ENCODE measurements around the gene RIMKLB. TPM values are rescaled to one million over a fixed set of nuclear protein-coding genes. Genes with fewer than 3 reads are reported as not detected.

RIMKLB gene
- total and polyA plus RNA-seq, 4 experiments from 2014 or later, result 2.9 to 27.3 (median 13.9) TPM

DNA sequence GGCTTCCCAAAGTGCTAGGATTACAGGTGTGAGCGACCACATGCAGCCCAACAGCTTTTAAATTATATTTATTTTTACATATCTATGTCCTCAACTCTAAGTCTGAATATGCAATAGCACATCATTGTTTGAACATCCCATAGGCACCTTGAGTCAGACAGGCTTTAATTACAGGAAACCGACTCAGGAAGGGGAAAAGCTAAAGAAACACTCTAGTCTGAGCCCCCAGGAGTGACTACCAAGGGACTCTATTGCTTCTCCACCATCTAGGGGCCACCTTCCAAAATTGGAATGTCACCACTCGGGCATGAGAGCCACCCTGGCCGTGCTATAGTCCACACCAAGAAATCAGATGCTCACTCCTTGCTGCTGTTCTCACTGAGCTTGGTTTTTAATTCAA lies 21.1 kb upstream of the RIMKLB start:
- Mint-ChIP-seq H3K36me3 (no peaks in the 10 kb centered on the region), H3K27me3 (peaks cover 3 to 5% of the 10 kb centered on the region in 2 donors), H3K4me3 (no peak overlapping the region), H3K4me1 (peaks cover 8 to 14% (median 10%) of the 10 kb centered on the region in 4 donors), H3K27ac (no peak overlapping the region), H3K9me3 (no peaks in the 10 kb centered on the region)
- H3K9me3 ChIP-seq (ENCODE audit: control insufficient read depth in 1 of 2, low read length in 2 of 2), result no peaks in the 10 kb centered on the region
- H3K27ac ChIP-seq (ENCODE audit: low read depth, low read length), result no peak overlapping the region
- POLR2A ChIA-PET (ENCODE audit: partially characterized antibody), result interaction anchor here (0.8 to 1.2 kb wide), 2 partner anchors 32 to 273 kb away, joined by 3 read pairs; partner anchors contain the start of gene M6PR
- no peak overlapping the region for H3K4me3 ChIP-seq (ENCODE audit: low read length in 2 of 2)
- intact Hi-C loops (cut with micrococcal nuclease), result no loop called here
- no peak for DNase-seq
- CTCF ChIA-PET (ENCODE audit: partially characterized antibody), result interaction anchor here (0.8 to 4.8 kb wide), 11 partner anchors 10 to 373 kb away, joined by 3 to 45 read pairs (median 4); partner anchors contain the start of gene M6PR
- H3K36me3 ChIP-seq (ENCODE audit: insufficient read depth, low read length), result no peaks in the 10 kb centered on the region
- H3K27me3 ChIP-seq (ENCODE audit: insufficient read depth, low read length), result no peaks in the 10 kb centered on the region
- H3K4me1 ChIP-seq (ENCODE audit: insufficient read depth, low read length), result peaks cover 9% of the 10 kb centered on the region

DNA sequence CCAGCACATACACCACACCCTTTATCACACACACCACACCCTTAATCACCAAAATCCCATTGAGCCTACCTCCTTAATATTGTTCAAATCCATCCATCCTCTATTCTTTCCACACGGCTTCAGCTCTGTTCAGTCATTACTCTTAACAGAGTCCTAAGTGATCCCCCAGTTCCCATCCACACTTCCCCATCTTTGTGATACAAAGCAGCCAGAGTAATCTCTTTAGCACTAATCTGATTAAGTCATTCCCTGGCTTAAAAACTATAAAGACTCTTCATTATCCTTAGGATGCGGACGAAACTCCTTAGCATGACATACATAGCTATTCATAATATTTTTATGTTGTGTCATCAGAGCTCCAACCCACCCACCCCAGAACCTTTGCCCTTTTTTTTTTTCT lies 20.4 kb upstream of the RIMKLB start:
- no peak overlapping the region for H3K4me3 ChIP-seq (ENCODE audit: low read length in 2 of 2)
- intact Hi-C loops (cut with micrococcal nuclease), result no loop called here
- H3K27ac Mint-ChIP-seq, result peak overlapping the region in 1 of 7 donors; percentile 9
- H3K27me3 Mint-ChIP-seq, result peaks cover 5 to 8% of the 10 kb centered on the region in 2 donors
- no peaks in the 10 kb centered on the region for H3K36me3 ChIP-seq (ENCODE audit: insufficient read depth, low read length)
- no peaks in the 10 kb centered on the region for H3K36me3 Mint-ChIP-seq
- H3K4me1 Mint-ChIP-seq, result peaks cover 10 to 16% (median 12%) of the 10 kb centered on the region in 4 donors
- ChIA-PET CTCF (ENCODE audit: partially characterized antibody) (interaction anchor here (1.1 to 4.8 kb wide), 10 partner anchors 9 to 372 kb away, joined by 3 to 45 read pairs (median 9); partner anchors contain the start of gene M6PR), POLR2A (ENCODE audit: partially characterized antibody) (interaction anchor here (0.8 to 1.2 kb wide), 2 partner anchors 33 to 272 kb away, joined by 3 read pairs; partner anchors contain the start of gene M6PR)
- no peaks in the 10 kb centered on the region for H3K9me3 ChIP-seq (ENCODE audit: control insufficient read depth in 1 of 2, low read length in 2 of 2)
- no peak overlapping the region for H3K27ac ChIP-seq (ENCODE audit: low read depth, low read length)
- peaks cover 9% of the 10 kb centered on the region for H3K4me1 ChIP-seq (ENCODE audit: insufficient read depth, low read length)
- no peaks in the 10 kb centered on the region for H3K27me3 ChIP-seq (ENCODE audit: insufficient read depth, low read length)
- no peaks in the 10 kb centered on the region for H3K9me3 Mint-ChIP-seq
- H3K4me3 Mint-ChIP-seq, result no peak overlapping the region
- no peak for DNase-seq

DNA sequence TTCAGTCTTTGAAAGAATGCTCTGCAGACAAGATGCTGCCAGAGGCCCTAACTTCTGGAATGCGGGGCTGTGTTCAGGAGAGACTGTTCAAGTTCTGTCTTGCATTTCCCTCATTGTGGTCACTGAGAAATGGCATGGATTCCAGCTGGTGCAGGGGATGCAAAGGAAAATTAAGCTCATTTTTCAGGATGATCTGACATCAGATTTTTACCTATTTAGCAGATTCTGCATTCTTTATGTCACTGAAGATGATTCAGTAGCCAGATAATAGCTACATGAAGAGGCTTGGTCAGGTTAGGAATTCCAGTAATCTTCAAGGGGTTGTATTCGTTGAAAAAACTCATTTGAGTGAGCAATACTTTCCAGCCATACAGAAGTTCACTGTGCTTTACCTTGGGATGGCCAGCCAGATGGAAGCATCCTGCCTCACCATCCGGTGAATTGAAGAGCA lies 19.1 kb upstream of the RIMKLB start:
- ChIA-PET CTCF (ENCODE audit: partially characterized antibody) (interaction anchor here (1.0 to 4.8 kb wide), 10 partner anchors 14 to 385 kb away, joined by 3 to 45 read pairs (median 4); partner anchors contain the start of gene M6PR), POLR2A (ENCODE audit: partially characterized antibody) (interaction anchor here (0.7 kb wide), 1 partner anchor 9 kb away, joined by 3 read pairs; no protein-coding TSS in a partner anchor)
- H3K4me3 Mint-ChIP-seq, result no peak overlapping the region

DNA sequence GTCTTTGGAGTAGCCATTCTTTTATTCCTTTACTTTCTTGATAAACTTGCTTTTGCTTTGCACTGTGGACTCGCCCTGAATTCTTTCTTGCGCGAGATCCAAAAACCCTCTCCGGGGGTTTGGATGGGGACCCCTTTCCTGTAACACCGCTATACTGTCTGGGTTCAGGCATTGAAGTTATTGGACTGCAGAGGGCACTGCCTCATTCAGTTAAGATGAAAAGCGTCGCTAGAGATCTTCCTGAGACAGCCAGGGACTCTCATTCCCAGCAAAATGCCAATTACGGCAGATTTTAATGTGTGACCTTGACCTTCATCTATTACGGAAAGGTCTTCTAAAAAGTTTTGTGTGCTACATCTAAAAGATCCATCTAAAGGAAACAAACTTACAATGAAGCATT lies 17.3 kb upstream of the RIMKLB start:
- POLR2A ChIA-PET (ENCODE audit: partially characterized antibody), result interaction anchor here (1.1 kb wide), 1 partner anchor 23 kb away, joined by 3 read pairs; no protein-coding TSS in a partner anchor

More for the DNA sequence above, 19.1 kb upstream of the RIMKLB start:
- peaks cover 5 to 8% of the 10 kb centered on the region in 2 donors for H3K27me3 Mint-ChIP-seq
- DNase-seq, result no peak
- H3K27ac Mint-ChIP-seq, result no peak overlapping the region
- Histone ChIP-seq H3K36me3 (ENCODE audit: insufficient read depth, low read length) (no peaks in the 10 kb centered on the region), H3K9me3 (ENCODE audit: control insufficient read depth in 1 of 2, low read length in 2 of 2) (no peaks in the 10 kb centered on the region), H3K27me3 (ENCODE audit: insufficient read depth, low read length) (no peaks in the 10 kb centered on the region), H3K27ac (ENCODE audit: low read depth, low read length) (no peak overlapping the region), H3K4me3 (ENCODE audit: low read length in 2 of 2) (no peak overlapping the region), H3K4me1 (ENCODE audit: insufficient read depth, low read length) (peaks cover 9% of the 10 kb centered on the region)
- H3K9me3 Mint-ChIP-seq, result no peaks in the 10 kb centered on the region
- intact Hi-C loops (cut with micrococcal nuclease), result no loop called here
- peaks cover 10 to 18% (median 12%) of the 10 kb centered on the region in 4 donors for H3K4me1 Mint-ChIP-seq
- no peaks in the 10 kb centered on the region for H3K36me3 Mint-ChIP-seq

DNA sequence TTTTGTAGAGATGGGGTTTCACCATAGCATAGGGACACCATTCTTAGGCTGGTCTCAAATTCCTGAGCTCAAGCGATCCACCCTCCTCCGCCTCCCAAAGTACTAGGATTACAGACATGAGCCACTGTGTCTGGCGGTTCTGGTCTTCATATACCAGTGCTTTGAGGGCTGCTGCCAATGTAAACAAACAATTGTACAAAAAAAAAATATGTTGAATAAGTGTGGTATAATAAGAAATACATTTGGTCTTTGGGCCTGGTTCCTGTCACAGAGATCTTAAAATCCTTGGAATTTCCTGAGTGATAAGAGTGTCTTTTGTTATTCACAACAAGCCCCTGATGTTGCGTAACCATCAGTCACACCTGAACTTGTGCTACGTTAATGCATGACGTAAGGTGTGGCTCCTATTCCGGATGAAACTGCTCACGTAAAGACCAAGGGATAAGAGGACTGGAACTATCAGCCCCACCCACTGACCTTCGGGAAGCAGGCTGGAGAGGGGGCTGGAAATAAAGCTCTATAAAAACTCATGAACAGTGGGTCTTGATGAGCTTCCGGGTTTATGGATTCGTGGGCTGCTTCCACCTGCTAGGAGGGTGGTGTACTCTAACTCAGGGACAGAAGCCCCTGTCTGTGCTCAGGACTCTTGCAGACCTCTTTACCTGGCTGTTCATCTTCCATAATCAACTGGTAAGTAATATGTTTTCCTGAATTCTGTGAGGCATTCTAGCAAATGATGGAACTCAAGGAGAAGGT lies 16.5 kb upstream of the RIMKLB start:
- Mint-ChIP-seq H3K4me1 (peaks cover 0 to 9% (median 5%) of the 10 kb centered on the region in 4 donors), H3K9me3 (no peaks in the 10 kb centered on the region), H3K27ac (peak overlapping the region in 1 of 7 donors; percentile 30), H3K27me3 (peaks cover 5 to 10% of the 10 kb centered on the region in 2 donors), H3K36me3 (no peaks in the 10 kb centered on the region), H3K4me3 (no peak overlapping the region)
- no peaks in the 10 kb centered on the region for H3K27me3 ChIP-seq (ENCODE audit: insufficient read depth, low read length)
- intact Hi-C loops (cut with micrococcal nuclease), result loop anchor here (5.0 kb wide), 1 partner anchor 271 kb away; no protein-coding TSS in a partner anchor
- DNase-seq, result no peak
- ChIA-PET CTCF (ENCODE audit: partially characterized antibody) (interaction anchor here (0.7 to 8.6 kb wide), 29 partner anchors 8 to 367 kb away, joined by 3 to 101 read pairs (median 4); partner anchors contain the start of genes CLEC4E, M6PR, PHC1 and RIMKLB), POLR2A (ENCODE audit: partially characterized antibody) (interaction anchor here (0.6 to 1.1 kb wide), 2 partner anchors 24 to 142 kb away, joined by 3 read pairs; no protein-coding TSS in a partner anchor)
- no peaks in the 10 kb centered on the region for H3K9me3 ChIP-seq (ENCODE audit: control insufficient read depth in 1 of 2, low read length in 2 of 2)
- H3K4me3 ChIP-seq (ENCODE audit: low read length in 2 of 2), result no peak overlapping the region
- H3K4me1 ChIP-seq (ENCODE audit: insufficient read depth, low read length), result no peaks in the 10 kb centered on the region
- H3K36me3 ChIP-seq (ENCODE audit: insufficient read depth, low read length), result no peaks in the 10 kb centered on the region
- H3K27ac ChIP-seq (ENCODE audit: low read depth, low read length), result no peak overlapping the region

More for the DNA sequence above, 17.3 kb upstream of the RIMKLB start:
- intact Hi-C loops (cut with micrococcal nuclease), result loop anchor here (5.0 kb wide), 1 partner anchor 272 kb away; no protein-coding TSS in a partner anchor
- H3K27ac ChIP-seq (ENCODE audit: low read depth, low read length), result no peak overlapping the region
- no peaks in the 10 kb centered on the region for H3K36me3 Mint-ChIP-seq
- peaks cover 5 to 10% of the 10 kb centered on the region in 2 donors for H3K27me3 Mint-ChIP-seq
- no peak overlapping the region for H3K4me3 Mint-ChIP-seq
- H3K27me3 ChIP-seq (ENCODE audit: insufficient read depth, low read length), result no peaks in the 10 kb centered on the region
- CTCF ChIA-PET (ENCODE audit: partially characterized antibody), result interaction anchor here (1.1 to 8.6 kb wide), 9 partner anchors 23 to 368 kb away, joined by 3 to 101 read pairs (median 17); partner anchors contain the start of gene PHC1
- H3K9me3 ChIP-seq (ENCODE audit: control insufficient read depth in 1 of 2, low read length in 2 of 2), result no peaks in the 10 kb centered on the region
- H3K36me3 ChIP-seq (ENCODE audit: insufficient read depth, low read length), result no peaks in the 10 kb centered on the region
- peaks cover 3% of the 10 kb centered on the region for H3K4me1 ChIP-seq (ENCODE audit: insufficient read depth, low read length)
- H3K4me3 ChIP-seq (ENCODE audit: low read length in 2 of 2), result no peak overlapping the region
- no peak for DNase-seq
- no peaks in the 10 kb centered on the region for H3K9me3 Mint-ChIP-seq
- no peak overlapping the region for H3K27ac Mint-ChIP-seq
- peaks cover 4 to 14% (median 8%) of the 10 kb centered on the region in 4 donors for H3K4me1 Mint-ChIP-seq

DNA sequence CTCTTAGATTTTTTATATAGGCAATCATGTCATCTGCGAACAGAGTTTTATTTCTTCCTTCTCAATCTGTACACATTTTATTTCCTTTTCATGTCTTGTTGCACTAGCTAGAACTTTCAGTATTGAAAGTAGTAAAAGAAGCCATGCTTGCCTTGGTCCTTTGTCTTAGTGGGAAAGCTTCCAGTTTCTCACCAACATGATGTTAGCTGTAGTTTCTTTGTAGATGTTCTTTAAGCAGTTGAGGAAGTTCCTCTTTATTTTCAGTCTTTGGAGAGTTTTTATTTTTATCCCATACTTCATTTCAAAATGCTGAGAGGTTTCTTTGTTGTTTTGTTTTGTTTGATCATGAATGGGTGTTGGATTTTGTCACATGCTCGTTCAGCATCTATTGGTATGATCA lies 12.7 kb upstream of the RIMKLB start:
- H3K9me3 ChIP-seq (ENCODE audit: control insufficient read depth in 1 of 2, low read length in 2 of 2), result no peaks in the 10 kb centered on the region
- no peak overlapping the region for H3K4me3 ChIP-seq (ENCODE audit: low read length in 2 of 2)
- no peaks in the 10 kb centered on the region for H3K36me3 ChIP-seq (ENCODE audit: insufficient read depth, low read length)
- H3K27me3 Mint-ChIP-seq, result peaks cover 1 to 10% of the 10 kb centered on the region in 2 donors
- no peak for DNase-seq
- POLR2A ChIA-PET (ENCODE audit: partially characterized antibody), result interaction anchor here (2.0 kb wide), 1 partner anchor 13 kb away, joined by 5 read pairs; the partner anchor contains the start of gene RIMKLB
- no peak overlapping the region for H3K27ac ChIP-seq (ENCODE audit: low read depth, low read length)
- H3K4me3 Mint-ChIP-seq, result no peak overlapping the region
- H3K27me3 ChIP-seq (ENCODE audit: insufficient read depth, low read length), result no peaks in the 10 kb centered on the region
- intact Hi-C loops (cut with micrococcal nuclease), result no loop called here
- H3K4me1 Mint-ChIP-seq, result peaks cover 0 to 6% (median 2%) of the 10 kb centered on the region in 4 donors
- no peaks in the 10 kb centered on the region for H3K36me3 Mint-ChIP-seq
- CTCF ChIA-PET (ENCODE audit: partially characterized antibody), result interaction anchor here (0.8 to 8.6 kb wide), 8 partner anchors 10 to 363 kb away, joined by 3 to 101 read pairs (median 8); no protein-coding TSS in a partner anchor
- H3K9me3 Mint-ChIP-seq, result no peaks in the 10 kb centered on the region
- H3K27ac Mint-ChIP-seq, result peak overlapping the region in 1 of 7 donors; percentile 39
- H3K4me1 ChIP-seq (ENCODE audit: insufficient read depth, low read length), result peaks cover 7% of the 10 kb centered on the region

Data from CD4-positive, alpha-beta memory T cell (primary cell).